ENCODE measurements around the gene PABPN1L.

Gene PABPN1L

DNA sequence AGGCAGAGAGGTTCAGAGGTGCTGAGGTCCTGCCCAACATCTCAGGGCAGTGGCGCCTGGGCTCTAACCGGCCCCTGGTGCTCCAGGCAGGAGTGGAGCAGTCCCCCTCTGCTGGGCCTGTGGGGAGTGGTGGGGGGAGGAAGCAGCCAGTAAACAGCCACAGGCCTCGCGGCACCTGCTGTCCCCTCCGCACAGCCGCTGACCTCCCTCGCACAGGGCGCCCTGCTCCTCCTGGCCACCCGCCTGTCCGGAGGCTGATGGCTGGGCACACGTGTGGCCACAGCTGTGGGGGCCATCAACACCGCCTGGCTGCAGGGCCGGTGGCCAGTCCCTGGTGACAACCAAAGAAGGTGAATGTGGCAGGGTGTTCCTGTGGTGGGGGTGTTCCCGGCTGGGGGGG, 36.8 kb upstream of the PABPN1L start:
- H3K27me3 ChIP-seq, result peaks cover 21% of the 10 kb centered on the region
- DNase-seq, result no peak
- H3K9me3 ChIP-seq, result no peaks in the 10 kb centered on the region
- no peaks in the 10 kb centered on the region; the same call in 1 of the 2 replicates for H3K4me1 ChIP-seq
- TF ChIP-seq, protein P1, sequence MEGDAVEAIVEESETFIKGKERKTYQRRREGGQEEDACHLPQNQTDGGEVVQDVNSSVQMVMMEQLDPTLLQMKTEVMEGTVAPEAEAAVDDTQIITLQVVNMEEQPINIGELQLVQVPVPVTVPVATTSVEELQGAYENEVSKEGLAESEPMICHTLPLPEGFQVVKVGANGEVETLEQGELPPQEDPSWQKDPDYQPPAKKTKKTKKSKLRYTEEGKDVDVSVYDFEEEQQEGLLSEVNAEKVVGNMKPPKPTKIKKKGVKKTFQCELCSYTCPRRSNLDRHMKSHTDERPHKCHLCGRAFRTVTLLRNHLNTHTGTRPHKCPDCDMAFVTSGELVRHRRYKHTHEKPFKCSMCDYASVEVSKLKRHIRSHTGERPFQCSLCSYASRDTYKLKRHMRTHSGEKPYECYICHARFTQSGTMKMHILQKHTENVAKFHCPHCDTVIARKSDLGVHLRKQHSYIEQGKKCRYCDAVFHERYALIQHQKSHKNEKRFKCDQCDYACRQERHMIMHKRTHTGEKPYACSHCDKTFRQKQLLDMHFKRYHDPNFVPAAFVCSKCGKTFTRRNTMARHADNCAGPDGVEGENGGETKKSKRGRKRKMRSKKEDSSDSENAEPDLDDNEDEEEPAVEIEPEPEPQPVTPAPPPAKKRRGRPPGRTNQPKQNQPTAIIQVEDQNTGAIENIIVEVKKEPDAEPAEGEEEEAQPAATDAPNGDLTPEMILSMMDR (IDR thresholded peaks at IDR 0.05; ENCODE audit: low read depth, low read length), result no peak
- H3K4me3 ChIP-seq (ENCODE audit: low read depth, low read length), result no peak overlapping the region
- H3K36me3 ChIP-seq, result no peaks in the 10 kb centered on the region

DNA sequence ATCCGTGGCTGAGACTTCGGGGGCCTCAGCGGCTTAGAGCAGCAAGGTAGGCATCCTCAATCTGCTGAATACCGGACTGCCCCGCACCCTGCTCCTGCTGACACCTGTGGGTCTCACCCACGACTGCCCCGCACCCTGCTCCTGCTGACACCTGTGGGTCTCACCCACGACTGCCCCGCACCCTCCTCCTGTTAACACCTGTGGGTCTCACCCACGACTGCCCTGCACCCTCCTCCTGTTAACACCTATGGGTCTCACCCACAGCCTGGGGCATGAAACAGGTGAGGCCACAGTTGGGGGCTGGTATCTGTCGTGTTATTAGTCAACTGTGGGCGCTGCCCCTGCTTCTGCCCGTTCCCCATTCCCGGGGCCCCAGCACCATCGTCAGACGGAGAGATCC, 36.3 kb upstream of the PABPN1L start:
- no peak for DNase-seq
- no peak overlapping the region for H3K4me3 ChIP-seq (ENCODE audit: low read depth, low read length)
- H3K9me3 ChIP-seq, result no peaks in the 10 kb centered on the region
- H3K27me3 ChIP-seq, result peaks cover 26% of the 10 kb centered on the region
- no peaks in the 10 kb centered on the region for H3K36me3 ChIP-seq
- TF ChIP-seq, protein P1 (IDR thresholded peaks at IDR 0.05; ENCODE audit: low read depth, low read length), result no peak
- H3K4me1 ChIP-seq, result no peaks in the 10 kb centered on the region; the same call in 1 of the 2 replicates

DNA sequence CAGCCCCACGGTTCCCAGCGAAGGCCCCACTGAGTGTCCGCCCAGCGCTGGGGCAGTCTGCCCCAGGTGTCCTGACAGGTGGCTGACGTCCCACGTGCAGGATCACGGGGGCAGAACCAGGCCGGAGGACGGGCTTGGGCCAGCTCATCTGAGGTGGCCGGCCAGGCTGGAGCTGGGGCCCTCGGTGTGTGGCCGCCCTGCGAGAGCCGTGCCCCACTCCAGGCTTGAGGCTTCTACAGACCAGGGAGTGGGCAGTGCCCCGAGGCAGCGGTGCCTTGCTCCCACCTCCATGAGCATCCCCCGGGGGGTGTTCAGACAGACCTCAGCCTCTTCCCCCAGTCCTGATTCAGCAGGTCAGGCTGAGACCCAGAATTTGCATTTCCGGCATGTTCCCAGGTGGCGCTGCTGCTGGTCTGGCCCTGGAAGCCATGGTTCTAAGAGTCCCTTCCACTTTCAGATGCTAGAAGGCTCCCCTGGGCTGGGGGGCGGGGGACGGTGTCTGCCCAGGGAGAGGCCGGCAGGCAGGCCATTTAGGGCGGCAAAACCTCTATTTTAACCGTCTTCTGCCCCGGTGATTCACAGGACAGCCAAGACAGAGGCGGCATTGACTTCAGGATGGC, 35.4 kb upstream of the PABPN1L start:
- TF ChIP-seq, protein P1 (IDR thresholded peaks at IDR 0.05; ENCODE audit: low read depth, low read length), result no peak
- Histone ChIP-seq H3K36me3 (no peaks in the 10 kb centered on the region), H3K9me3 (no peaks in the 10 kb centered on the region), H3K4me3 (ENCODE audit: low read depth, low read length) (no peak overlapping the region), H3K27me3 (peaks cover 32% of the 10 kb centered on the region), H3K4me1 (no peaks in the 10 kb centered on the region; the same call in 1 of the 2 replicates)
- no peak for DNase-seq

DNA sequence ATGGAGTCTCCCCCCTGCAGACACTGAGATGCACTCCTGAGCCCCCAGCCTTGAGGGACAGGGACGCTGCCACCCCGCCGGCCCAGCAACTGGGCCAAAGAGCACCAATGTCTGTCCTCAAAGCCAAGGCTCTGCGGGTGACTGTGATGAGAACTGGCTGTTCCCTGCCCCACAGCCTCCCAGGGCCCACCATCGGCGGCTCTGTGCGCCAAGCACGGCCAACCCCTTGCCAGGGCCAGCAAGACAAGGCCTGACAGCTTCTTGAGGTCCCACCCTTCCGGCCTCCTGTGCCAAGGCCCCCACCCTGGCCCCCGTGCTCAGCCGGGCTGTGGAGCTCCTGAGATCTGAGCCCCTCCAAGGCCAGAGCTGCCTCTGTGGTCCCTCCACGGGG, 34.2 kb upstream of the PABPN1L start:
- H3K27me3 ChIP-seq, result peaks cover 32% of the 10 kb centered on the region
- H3K4me1 ChIP-seq, result no peaks in the 10 kb centered on the region; the same call in 1 of the 2 replicates
- no peaks in the 10 kb centered on the region for H3K9me3 ChIP-seq
- TF ChIP-seq, protein P1 (IDR thresholded peaks at IDR 0.05; ENCODE audit: low read depth, low read length), result no peak
- H3K36me3 ChIP-seq, result no peaks in the 10 kb centered on the region
- H3K4me3 ChIP-seq (ENCODE audit: low read depth, low read length), result no peak overlapping the region
- DNase-seq, result no peak

DNA sequence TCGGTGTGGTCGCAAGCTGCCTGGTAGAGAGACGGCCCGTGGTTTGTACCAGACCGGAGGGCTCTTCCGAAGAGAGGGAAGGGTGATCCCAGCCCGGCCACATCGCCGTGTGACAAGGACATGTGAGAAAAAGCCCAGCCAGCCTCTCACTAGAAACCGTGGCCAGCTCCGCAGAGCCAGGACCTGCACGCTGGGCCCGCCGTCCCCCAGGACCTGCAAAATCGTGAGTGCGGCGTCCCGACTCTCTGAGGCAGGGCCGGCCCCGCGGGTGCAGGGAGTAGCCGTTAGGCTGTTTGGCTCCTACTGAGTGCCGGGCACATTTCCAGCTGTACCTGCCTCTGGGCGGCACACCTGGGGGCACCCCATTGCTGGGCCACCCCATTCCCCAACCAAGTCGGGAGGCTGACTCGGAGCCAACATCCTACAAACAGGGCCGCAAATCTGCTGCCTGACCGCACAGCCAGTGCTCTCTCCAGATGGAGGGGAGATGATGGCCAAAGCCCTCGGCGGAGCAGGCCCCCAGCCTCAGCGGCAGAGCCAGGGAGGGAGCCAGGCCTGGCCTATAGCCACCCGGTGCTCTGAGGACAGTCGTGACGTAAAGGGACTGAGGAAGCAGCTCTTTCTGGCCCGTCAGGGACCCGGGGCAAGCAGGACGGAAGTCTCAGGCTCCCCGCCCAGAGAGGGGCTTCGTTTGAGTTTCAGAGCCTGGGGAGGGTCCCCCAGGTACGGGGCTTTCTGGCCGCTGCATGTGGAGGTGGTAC, 33.6 kb upstream of the PABPN1L start:
- Histone ChIP-seq H3K27me3 (peaks cover 32% of the 10 kb centered on the region), H3K9me3 (no peaks in the 10 kb centered on the region), H3K4me3 (ENCODE audit: low read depth, low read length) (no peak overlapping the region), H3K36me3 (no peaks in the 10 kb centered on the region), H3K4me1 (no peaks in the 10 kb centered on the region)
- TF ChIP-seq, protein P1 (IDR thresholded peaks at IDR 0.05; ENCODE audit: low read depth, low read length), result no peak
- no peak for DNase-seq

Data from BE2C (cell line).